GM19351 (cell line): ENCODE results near the gene PPP1R13L.
"Not testable (repeated sequence)": the region's sequence is repeated elsewhere in the genome, so short reads cannot be mapped to it uniquely, and the experiment has no call there.

Source experiments
- ATAC-seq: cut with Tn5 transposase; IDR thresholded peaks from one replicate; pipeline ENCODE4 v1.9.1; 2021; ENCODE audit warnings: mild to moderate bottlenecking, moderate library complexity; ENCODE audit not compliant: unreplicated experiment

PPP1R13L gene

DNA sequence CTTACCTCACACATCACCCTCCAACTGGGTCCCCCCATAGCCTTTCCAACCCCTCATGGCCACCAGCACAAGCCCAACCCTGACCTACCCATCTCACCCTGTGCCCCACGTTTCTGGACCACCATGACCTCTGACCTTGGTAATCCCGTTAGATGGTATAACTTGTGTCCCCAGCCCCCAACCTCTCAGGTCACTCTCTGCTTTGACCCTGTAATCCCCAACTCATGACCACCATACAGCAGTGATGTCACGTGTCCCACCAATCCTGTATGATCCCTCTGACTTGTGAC, 55.8 kb downstream of the PPP1R13L start:
- no peak for ATAC-seq

DNA sequence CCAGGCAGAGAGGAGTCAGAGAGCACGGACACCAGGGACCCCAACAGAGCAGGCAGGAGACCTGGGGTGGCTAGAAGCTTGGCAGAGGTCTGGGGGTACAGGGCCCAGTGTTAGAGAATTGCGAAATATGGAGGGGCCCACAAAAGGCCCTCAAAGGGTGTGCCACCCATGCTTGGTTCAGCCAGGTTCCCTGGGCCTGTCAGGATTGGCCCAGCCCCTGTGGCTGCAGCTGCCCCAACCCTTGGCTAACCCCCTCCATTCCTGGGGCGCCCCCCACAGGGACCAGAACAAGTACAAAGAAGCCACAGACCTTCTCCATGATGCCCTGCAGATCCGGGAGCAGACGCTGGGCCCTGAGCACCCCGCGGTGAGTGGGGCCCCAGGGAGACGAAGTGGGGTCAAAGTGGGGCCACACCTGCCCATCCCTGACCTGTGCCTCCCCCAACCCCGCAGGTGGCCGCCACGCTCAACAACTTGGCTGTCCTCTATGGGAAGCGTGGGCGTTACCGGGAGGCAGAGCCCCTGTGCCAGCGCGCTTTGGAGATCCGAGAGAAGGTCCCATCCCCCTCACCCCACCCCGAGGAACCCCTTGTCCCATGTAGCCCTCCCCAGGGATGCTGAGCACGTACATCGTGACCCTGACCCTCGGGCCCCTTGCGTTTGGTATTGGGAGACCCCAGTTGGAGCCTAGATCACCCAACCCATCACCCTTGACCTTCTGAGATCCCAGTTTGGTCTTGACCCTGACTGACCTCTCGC, 56.3 kb downstream of the PPP1R13L start:
- ATAC-seq: no peak

DNA sequence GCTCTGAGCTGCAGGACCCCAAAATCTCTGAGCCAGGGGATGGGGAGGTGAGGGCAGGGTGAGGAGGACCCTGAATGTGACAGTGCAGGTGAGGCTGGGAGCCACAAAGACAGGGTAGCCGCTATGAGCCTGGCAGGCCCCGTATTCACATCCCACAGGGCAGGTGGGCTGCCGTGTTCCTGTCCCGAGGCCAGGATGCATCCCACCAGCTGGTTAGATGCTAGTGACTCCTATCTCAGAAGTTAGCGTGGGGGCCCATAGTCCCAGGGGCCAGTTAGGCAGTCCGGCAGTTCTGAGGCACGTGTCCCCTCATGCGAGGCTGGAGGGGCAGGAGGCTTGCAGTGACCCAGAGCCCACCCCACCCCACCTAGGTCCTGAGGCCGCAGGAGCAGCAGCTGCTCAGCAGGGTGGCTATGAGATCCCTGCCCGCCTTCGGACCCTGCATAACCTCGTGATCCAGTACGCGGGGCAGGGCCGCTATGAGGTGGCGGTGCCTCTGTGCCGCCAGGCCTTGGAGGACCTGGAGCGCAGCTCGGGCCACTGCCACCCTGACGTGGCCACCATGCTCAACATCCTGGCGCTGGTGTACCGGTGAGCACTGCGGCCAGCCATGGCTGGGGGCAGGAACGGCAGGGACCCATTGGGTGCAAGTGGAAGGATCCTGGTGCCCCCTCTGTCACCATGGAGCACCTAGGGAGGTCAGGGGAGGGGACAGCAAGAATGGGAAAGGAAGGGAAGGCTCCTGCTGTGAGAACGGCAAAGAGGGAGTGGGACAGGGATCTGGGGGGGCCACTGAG, 57.1 kb downstream of the PPP1R13L start:
- no peak for ATAC-seq

DNA sequence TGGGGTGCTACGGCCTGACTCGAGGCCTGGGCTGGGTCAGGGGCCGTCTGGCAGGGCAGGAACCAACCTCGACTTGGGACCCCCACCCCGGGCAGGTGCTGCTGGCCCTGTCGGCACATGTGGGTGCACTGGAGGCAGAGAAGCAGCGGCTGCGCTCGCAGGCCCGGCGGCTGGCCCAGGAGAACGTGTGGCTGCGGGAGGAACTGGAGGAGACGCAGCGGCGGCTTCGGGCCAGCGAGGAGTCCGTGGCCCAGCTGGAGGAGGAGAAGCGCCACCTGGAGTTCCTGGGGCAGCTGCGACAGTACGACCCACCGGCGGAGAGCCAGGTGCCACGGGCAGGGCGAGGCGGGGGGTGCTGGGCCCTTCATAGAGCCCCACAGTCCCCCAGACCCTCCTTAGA, 58.4 kb downstream of the PPP1R13L start:
- no peak for ATAC-seq

DNA sequence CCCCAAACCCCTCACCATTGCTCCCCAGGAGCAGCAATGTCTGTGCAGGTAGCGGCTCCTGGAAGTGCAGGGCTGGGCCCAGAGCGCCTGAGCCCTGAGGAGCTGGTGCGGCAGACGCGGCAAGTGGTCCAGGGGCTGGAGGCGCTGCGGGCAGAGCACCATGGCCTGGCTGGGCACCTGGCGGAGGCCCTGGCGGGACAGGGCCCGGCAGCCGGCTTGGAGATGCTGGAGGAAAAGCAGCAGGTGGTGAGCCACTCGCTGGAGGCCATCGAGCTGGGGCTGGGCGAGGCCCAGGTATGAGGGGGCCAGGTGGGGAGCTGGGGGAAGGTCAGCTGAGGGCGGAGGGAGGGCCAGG, 59.4 kb downstream of the PPP1R13L start:
- ATAC-seq: no peak

DNA sequence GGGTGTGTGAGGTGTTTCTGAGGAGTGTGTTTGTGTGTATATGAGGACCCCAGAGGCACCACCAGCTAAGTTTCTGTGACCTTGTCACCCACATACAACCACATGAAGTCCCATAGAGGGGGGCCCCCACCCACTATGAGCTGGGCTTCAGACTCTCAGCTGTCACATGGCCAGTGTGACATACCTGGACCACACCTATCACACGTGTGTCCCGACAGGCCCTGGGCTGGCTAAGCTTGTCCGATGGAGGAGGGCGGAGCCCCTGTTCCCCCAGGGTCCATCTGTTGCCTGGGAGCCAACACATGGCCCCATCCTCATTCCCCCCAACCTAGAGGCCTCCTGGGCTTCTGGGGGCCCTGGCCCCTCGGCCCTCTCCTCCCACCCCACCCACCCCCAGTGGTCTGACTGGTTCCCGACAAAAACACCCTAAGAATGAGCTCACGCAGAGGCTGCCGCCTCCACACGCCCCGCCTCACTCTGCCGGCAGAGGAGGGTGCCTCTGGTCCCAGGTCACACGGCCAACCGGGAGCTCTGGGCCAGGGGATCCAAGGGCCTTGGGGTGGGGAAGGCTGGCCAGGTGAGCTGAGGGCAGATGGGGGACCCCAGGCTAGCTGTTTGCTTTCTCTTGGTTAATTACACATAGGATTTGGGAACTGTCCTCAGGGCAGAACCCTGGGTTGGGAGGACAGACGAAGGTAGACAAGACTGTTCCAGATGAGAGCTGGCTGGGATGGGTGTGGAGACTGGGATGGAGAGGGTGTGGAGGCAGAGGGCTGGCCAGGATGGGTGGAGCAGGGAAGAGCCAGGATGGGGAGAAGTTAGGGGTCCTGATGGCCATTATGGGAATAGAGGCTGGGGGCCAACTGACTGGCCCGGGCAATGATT, 60.0 kb downstream of the PPP1R13L start:
- ATAC-seq: no peak

DNA sequence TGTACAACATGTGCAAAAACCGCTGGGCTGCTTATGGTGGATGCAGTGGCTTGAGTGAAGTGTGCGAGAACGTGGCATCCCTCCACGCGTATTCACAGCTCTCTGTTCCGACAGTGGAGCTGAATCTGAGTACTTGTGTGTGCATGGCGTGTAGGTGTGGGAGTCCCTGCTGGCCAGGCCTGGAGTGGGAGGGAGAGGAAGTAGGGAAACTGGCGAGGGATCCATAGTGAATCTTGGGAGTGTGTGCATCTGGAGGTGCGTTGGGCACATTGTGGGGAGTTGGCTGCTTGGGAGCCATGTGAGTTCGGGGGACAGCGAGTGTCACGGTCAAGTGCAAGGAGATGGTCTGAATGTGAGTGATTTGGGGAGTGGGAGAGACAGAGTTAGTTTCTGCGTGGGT, 62.0 kb downstream of the PPP1R13L start:
- ATAC-seq: no peak

DNA sequence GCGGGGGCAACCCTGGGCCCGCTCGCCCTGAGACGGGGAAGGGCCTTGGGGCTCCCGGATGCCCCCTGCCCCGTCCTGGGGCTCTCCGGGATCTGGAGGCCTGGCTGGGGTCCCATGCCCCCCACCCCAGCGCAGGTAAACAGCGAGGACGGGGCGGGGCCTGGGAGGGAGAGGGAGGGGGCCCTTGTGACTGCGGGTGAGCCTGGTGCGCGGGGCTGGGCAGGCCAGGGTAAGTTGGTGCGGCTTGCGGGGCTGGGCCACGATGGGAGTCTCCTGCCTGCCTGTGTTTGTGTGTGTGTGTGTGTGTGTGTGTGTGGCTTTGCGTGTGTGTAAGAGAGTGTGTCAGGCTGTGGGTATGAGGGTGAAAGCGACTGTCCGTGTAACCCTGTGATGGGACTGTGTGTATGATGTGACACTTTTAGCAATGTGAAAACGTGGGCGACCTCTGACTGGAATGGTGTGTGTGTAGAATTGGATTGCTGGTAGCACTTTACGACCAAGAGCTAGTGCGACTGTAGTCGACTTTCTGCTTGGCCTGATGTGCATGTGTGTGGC, 63.9 kb downstream of the PPP1R13L start:
- ATAC-seq: no peak

DNA sequence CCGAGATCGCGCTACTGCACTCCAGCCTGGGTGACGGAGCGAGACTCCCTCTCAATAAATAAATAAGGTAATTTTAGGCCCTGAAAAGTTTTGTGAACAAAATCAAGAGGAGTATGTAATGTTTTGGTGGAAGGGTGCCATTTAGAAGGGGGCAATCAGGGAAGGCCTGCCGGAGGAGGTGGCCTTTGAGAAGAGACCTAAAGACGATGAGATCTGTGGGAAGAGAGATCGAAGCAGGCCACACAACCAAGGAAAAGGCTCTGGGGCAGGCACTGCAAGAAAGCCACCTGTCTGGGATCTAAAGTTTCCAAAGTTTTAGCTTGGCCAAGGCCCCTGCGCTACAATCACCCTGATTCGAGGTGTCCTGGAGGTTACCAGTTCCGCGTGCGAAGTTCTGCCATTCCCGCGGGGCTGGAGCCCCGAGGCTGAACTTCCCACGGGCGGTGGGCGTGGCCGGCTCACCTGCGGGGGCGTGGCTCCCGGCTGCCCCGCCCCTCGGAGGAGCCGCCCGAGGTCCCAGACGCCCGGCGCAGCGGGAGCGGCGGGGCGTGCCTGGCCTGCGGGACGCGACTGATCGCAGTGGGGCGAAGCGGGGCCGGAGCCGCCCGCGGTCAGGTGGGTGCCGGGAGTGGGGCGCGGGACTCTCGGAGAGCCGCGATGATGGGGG, 64.5 kb downstream of the PPP1R13L start, which contains the start of gene KLC3:
KLC3 (plus strand) TSS at position 519 of the 667 bp plus-strand sequence. CDS start 4,792 bp downstream, outside the sequence.
- no peak for ATAC-seq

DNA sequence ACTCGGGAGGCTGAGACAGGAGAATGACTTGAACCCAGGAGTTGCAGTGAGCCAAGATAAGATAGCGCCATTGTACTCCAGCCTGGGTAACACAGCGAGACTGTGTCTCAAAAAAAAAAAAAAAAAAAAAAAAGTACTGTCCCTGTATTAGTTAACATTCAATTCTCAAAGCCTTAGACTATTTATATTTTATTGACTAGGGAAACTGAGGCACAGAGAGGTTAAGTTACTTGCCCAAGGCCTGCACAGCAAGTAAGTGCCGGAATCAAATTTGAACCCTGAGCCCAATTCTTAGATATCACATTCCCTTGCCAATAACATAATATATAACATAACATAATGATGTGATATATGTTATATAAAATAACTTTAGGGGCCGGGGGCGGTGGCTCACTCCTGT, 65.2 kb downstream of the PPP1R13L start:
- no peak for ATAC-seq

DNA sequence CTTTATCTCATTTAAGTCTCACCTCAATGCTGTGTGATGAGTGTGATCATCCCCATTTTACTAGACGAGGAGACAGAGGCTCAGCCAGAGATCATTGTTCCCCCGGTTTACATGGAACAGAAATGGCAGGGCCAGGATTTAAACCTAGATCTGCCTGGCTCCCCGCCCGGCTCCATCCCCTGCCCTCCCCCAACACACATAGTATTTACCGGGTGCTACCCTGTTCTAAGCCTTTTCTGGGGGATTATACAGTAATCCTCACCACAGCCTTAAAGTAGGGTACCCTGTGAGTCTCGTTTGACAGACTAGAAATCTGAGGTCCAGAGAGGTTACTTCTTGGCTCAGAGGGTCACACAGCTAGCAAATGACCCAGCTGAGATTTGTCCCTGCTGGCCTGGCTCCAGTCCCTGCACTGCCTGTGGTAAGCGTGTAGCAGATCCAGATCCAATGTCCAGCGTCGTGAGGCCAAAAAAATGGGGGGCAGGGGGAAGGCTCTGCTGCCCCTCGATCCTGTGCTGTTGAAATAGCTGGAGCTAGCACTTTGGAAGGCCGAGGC, 68.1 kb downstream of the PPP1R13L start:
- no peak for ATAC-seq

DNA sequence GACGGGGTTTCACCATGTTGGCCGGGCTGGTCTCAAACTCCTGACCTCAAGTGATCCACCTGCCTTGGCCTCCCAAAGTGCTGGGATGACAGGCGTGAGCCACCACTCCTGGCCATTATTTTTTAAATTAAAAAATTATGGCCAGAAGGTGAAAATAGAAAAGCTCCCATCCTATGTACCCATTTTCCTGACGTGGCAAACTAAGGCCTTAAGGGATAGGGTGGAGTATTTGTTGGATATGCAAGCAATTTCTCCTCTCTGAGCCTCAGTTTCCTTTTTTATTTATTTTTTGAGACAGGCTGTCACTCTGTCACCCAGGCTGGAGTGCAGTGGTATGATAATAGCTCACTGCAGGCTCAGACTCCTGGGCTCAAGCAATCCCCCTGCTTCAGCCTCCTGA, 70.0 kb downstream of the PPP1R13L start:
- ATAC-seq: not testable (repeated sequence)

DNA sequence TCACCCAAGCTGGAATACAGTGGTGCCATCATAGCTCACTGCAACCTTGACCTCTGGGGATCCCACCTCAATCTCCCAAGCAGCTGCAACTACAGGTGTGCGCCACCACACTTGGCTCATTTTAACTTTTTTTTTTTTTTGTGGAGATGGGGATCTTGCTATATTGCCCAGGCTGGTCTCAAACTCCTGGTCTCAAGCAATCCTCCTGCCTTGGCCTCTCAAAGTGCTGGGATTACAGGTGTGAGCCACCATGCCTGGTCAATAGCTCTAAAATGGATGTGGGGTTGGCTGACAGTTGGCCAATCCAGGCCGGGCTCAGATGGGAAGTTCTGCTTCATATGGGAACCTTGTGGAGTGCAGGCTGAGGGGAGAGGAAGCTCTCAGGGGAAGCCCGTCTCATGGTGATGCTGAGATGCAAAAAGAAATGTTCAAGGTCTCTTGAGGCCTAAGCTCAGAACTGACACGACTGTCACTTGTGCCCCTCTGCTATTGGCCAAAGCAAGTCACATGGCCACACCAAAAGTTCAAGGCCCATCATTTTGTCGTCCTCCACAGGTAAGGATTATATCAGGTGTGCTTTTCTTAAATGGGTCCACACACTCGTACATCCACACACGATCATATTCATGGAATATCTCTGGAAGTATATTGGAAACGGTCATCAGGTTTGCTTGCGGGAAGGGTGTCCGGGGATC, 71.1 kb downstream of the PPP1R13L start:
- no peak for ATAC-seq

DNA sequence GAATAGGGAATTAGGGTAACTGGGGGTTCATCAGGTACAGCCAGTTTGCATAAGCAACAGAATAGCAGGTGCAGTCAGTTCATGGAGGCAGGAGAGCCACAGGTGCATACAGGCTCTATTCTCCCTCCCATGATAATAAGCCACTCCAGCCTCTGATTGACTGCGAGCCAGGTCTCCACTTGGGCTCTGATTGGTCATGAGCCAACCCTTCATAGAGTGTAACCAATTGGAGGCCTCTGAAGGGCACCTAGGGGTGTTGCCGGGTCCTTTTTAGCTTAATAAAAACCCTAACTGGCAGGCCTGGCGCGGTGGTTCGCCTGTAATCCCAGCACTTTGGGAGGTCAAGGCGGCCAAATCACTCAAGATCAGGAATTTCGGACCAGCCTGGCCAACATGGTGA, 73.5 kb downstream of the PPP1R13L start:
- no peak for ATAC-seq
